HepG2 (cell line): ENCODE data around the gene MORN1. TPM values are rescaled to one million over a fixed set of nuclear protein-coding genes. Genes with fewer than 3 reads are reported as not detected.

Source experiments
- FOXP1 ChIP-seq, 2 experiments: fragments of 450-650 bp in 1 of 2; IDR thresholded peaks; 2 replicates each; pipeline ENCODE4 v1.6.1; 2017 to 2018; ENCODE audit warnings: antibody characterized with exemption in 1 of 2
- GLI4 ChIP-seq: sonication (generic); formaldehyde crosslinking; IDR thresholded peaks from 2 replicates; pipeline ENCODE4 v1.5.1; 2020; ENCODE audit warnings: missing genetic modification reagents, mild to moderate bottlenecking, moderate library complexity, borderline replicate concordance
- HNRNPL ChIP-seq: fragments of 200-400 bp; formaldehyde crosslinking; IDR thresholded peaks from 2 replicates; pipeline ENCODE4 v1.6.1; 2017; ENCODE audit warnings: mild to moderate bottlenecking, low read depth, low read length
- MEF2D ChIP-seq: sonication (generic); formaldehyde crosslinking; IDR thresholded peaks from 2 replicates; pipeline ENCODE4 v1.5.1; 2020; ENCODE audit warnings: mild to moderate bottlenecking, missing genetic modification reagents
- MLXIP ChIP-seq: sonication (generic); formaldehyde crosslinking; IDR thresholded peaks from 2 replicates; pipeline ENCODE4 v1.9.0; 2021; ENCODE audit warnings: missing genetic modification reagents, borderline replicate concordance
- MTA3 ChIP-seq: sonication (generic); formaldehyde crosslinking; IDR thresholded peaks from 2 replicates; pipeline ENCODE4 v1.4.0; 2020; ENCODE audit warnings: missing genetic modification reagents
- NFATC3 ChIP-seq: sonication (generic); formaldehyde crosslinking; IDR thresholded peaks from 2 replicates; pipeline ENCODE4 v1.5.1; 2020; ENCODE audit warnings: mild to moderate bottlenecking, missing genetic modification reagents
- PAWR ChIP-seq: sonication (generic); formaldehyde crosslinking; IDR thresholded peaks from 2 replicates; pipeline ENCODE4 v1.4.0; 2020; ENCODE audit warnings: missing genetic modification reagents, mild to moderate bottlenecking, borderline replicate concordance
- SRY ChIP-seq: sonication (generic); formaldehyde crosslinking; IDR thresholded peaks from 2 replicates; pipeline ENCODE4 v1.8.0; 2022; ENCODE audit warnings: mild to moderate bottlenecking, missing genetic modification reagents
- ZFP36L1 ChIP-seq: sonication (generic); formaldehyde crosslinking; IDR thresholded peaks from 2 replicates; pipeline ENCODE4 v1.8.0; 2022; ENCODE audit warnings: mild to moderate bottlenecking, missing genetic modification reagents, moderate library complexity
- ZNF407 ChIP-seq: sonication (generic); formaldehyde crosslinking; IDR thresholded peaks from one replicate; pipeline ENCODE4 v1.5.1; 2020; ENCODE audit warnings: mild to moderate bottlenecking, missing genetic modification reagents; ENCODE audit errors: not compliant biosample characterization
- polyA plus RNA-seq, 8 experiments: library from polyadenylated mRNA; depleted of rRNA in 3 of 8; stranded (reverse) in 7 of 8; unstranded in 1 of 8; fragments of >200 nt; fragmentation: Illumina TruSeq in 4 of 8; extraction: Trizol in 4 of 8; gene quantifications; 2 replicates each; pipeline versions ENCODE4 v1.2.1 to v1.2.3, GENCODE V29; 2011 to 2016; ENCODE audit warnings: low read depth in 4 of 8, missing spikeins in 1 of 8, mixed read lengths in 1 of 8; ENCODE audit not compliant: insufficient read depth in 1 of 8
- total RNA-seq, 5 experiments: library from RNA; depleted of rRNA; stranded (reverse); fragments of >200 nt; fragmentation: Illumina TruSeq; extraction: Trizol; gene quantifications; 2 replicates each; pipeline ENCODE4 v1.2.3, GENCODE V29; 2016; ENCODE audit warnings: low read depth in 1 of 5

MORN1 gene
- total and polyA plus RNA-seq, 2 of the 13 experiments (the other 11 are each of a cell fraction or from before 2014, with no cell fraction given): 3.1 to 6.5 TPM

- TF ChIP-seq ZNF407 (no peak), SRY (CRISPR knock-in tag) (no peak), NFATC3 (no peak), ZFP36L1 (CRISPR knock-in tag) (no peak), FOXP1 (IDR thresholded peaks at IDR 0.05) (no peak), FOXP1 (CRISPR knock-in tag; IDR thresholded peaks at IDR 0.05) (no peak), PAWR (CRISPR knock-in tag) (no peak), MEF2D (CRISPR knock-in tag) (no peak), HNRNPL (no peak), MTA3 (CRISPR knock-in tag) (no peak), MLXIP (no peak), GLI4 (CRISPR knock-in tag) (no peak)
Observed at GRCh38 chr1:2351723-2352122, 39.6 kb downstream of the MORN1 start (continued).
